ENCODE data around the gene SIRT2.

Gene SIRT2

DNA sequence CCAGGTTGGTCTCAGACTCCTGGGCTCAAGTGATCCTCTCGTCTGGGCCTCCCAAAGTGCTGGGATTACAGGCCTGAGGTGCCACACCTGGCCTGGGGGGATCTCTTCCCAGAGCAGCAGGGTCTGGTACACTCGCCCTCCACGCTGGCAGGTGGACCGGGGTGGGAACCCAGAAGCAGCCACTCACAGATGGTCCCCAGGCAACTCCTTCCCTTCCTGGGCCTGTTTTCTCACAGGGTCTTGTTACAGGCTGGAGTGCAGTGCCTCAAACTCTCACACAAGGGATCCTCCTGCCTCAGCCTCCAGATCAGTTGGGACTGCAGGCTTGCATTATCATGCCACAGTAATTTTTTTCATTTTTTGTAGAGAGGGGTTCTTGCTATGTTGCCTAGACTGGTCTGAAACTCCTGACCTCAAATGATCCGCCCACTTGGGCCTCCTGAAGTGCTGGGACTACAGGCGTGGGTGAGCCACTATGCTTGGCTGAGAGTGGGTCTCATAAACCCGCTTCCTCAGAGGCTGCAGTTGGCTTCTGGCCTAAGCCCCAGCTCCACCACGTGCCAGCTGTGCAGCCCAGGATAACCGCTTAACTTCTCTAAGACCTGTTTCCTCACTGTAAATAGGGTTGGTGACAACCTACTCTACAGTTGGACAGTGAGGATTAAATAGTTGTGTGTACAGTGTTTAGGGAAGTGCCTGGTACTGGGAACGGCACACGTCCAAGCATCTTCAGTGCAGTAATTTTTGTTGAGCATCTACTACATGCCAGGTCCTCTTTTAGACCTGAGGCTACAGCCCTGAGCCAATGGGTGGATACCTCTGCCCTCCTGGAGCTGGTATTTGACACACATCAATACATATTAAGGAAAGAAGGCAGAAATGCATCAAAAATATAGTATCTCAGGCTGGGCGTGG lies 13.4 kb upstream of the SIRT2 start:
- H3K4me1 ChIP-seq (ENCODE audit: control insufficient read depth, insufficient read depth, low read length) = no peaks in the 10 kb centered on the region
- H3K27ac ChIP-seq (ENCODE audit: extremely low read depth, low read depth, low read length) = peak overlapping the region; percentile 28
- ChIA-PET POLR2A (interaction anchor here (0.6 to 2.3 kb wide), 6 partner anchors 12 to 178 kb away, joined by 4 to 11 read pairs (median 4); partner anchors contain the start of genes ECH1, MRPS12, NFKBIB and SARS2), CTCF (interaction anchor here (0.5 to 3.3 kb wide), 6 partner anchors 13 to 164 kb away, joined by 3 to 31 read pairs (median 6); partner anchors contain the start of genes MRPS12, NFKBIB and SARS2)
- H3K4me3 ChIP-seq (ENCODE audit: low read depth, low read length) = no peak overlapping the region
- peaks cover 6 to 24% of the 10 kb centered on the region in 2 experiments; a peak in 2 of 3 replicates for H3K36me3 ChIP-seq (ENCODE audit: control insufficient read depth in 2 of 2, insufficient read depth in 1 of 2, low read length in 2 of 2)
- no peaks in the 10 kb centered on the region for H3K9me3 ChIP-seq (ENCODE audit: control insufficient read depth, insufficient read depth, low read depth, low read length)
- TF ChIP-seq EGR2 (tag by site-specific recombination; IDR thresholded peaks at IDR 0.05; ENCODE audit: low read depth) (peak; percentile 96), ZNF664 (tag by site-specific recombination; IDR thresholded peaks at IDR 0.05) (peak; percentile 97), SP3 (tag by site-specific recombination; IDR thresholded peaks at IDR 0.05) (no peak), ZNF626 (tag by site-specific recombination; IDR thresholded peaks at IDR 0.05) (no peak), ZNF132 (tag by site-specific recombination; IDR thresholded peaks at IDR 0.05; ENCODE audit: borderline replicate concordance) (no peak), ZNF654 (tag by site-specific recombination; IDR thresholded peaks at IDR 0.05; ENCODE audit: low read depth) (no peak), ZNF394 (tag by site-specific recombination; IDR thresholded peaks at IDR 0.05; ENCODE audit: borderline replicate concordance) (no peak), GLIS2 (tag by site-specific recombination; IDR thresholded peaks at IDR 0.05) (0 out of 2 replicates have a peak, but pooled peaks have one; percentile 4), ZNF175 (tag by site-specific recombination; IDR thresholded peaks at IDR 0.05) (no peak), SALL2 (tag by site-specific recombination; IDR thresholded peaks at IDR 0.05; ENCODE audit: borderline replicate concordance) (no peak), ZBTB8A (tag by site-specific recombination; IDR thresholded peaks at IDR 0.05) (no peak), KLF7 (tag by site-specific recombination; IDR thresholded peaks at IDR 0.05; ENCODE audit: borderline replicate concordance) (no peak), GLIS1 (tag by site-specific recombination; IDR thresholded peaks at IDR 0.05) (no peak), ZFHX2 (tag by site-specific recombination; conservative IDR thresholded peaks at IDR 0.05) (peak; percentile 98), MEIS1 (CRISPR knock-in tag; IDR thresholded peaks at IDR 0.05; ENCODE audit: borderline replicate concordance) (no peak), ZNF16 (tag by site-specific recombination; IDR thresholded peaks at IDR 0.05; ENCODE audit: low read depth) (no peak), ZNF24 (tag by site-specific recombination; IDR thresholded peaks at IDR 0.05) (no peak), KLF1 (tag by site-specific recombination; IDR thresholded peaks at IDR 0.05) (no peak), ZNF202 (tag by site-specific recombination; IDR thresholded peaks at IDR 0.05; ENCODE audit: borderline replicate concordance) (no peak), ZNF791 (tag by site-specific recombination; IDR thresholded peaks at IDR 0.05) (no peak), ZNF561 (tag by site-specific recombination; IDR thresholded peaks at IDR 0.05; ENCODE audit: borderline replicate concordance) (no peak), ZNF404 (tag by site-specific recombination; IDR thresholded peaks at IDR 0.05) (no peak), ZNF514 (tag by site-specific recombination; IDR thresholded peaks at IDR 0.05) (no peak), ZNF112 (tag by site-specific recombination; IDR thresholded peaks at IDR 0.05) (no peak), ZNF560 (tag by site-specific recombination; IDR thresholded peaks at IDR 0.05; ENCODE audit: borderline replicate concordance) (no peak), ZNF596 (tag by site-specific recombination; IDR thresholded peaks at IDR 0.05) (no peak), ZNF600 (tag by site-specific recombination; IDR thresholded peaks at IDR 0.05) (no peak), ZNF624 (tag by site-specific recombination; IDR thresholded peaks at IDR 0.05) (no peak), ZNF423 (tag by site-specific recombination; IDR thresholded peaks at IDR 0.05) (no peak)
- TF ChIP-seq, protein P1, sequence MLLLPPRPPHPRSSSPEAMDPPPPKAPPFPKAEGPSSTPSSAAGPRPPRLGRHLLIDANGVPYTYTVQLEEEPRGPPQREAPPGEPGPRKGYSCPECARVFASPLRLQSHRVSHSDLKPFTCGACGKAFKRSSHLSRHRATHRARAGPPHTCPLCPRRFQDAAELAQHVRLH (tag by site-specific recombination; IDR thresholded peaks at IDR 0.05) = no peak
- TF ChIP-seq, protein P2, sequence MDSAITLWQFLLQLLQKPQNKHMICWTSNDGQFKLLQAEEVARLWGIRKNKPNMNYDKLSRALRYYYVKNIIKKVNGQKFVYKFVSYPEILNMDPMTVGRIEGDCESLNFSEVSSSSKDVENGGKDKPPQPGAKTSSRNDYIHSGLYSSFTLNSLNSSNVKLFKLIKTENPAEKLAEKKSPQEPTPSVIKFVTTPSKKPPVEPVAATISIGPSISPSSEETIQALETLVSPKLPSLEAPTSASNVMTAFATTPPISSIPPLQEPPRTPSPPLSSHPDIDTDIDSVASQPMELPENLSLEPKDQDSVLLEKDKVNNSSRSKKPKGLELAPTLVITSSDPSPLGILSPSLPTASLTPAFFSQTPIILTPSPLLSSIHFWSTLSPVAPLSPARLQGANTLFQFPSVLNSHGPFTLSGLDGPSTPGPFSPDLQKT (IDR thresholded peaks at IDR 0.05; ENCODE audit: borderline replicate concordance, low read depth, low read length) = no peak
- TF ChIP-seq, protein P3, sequence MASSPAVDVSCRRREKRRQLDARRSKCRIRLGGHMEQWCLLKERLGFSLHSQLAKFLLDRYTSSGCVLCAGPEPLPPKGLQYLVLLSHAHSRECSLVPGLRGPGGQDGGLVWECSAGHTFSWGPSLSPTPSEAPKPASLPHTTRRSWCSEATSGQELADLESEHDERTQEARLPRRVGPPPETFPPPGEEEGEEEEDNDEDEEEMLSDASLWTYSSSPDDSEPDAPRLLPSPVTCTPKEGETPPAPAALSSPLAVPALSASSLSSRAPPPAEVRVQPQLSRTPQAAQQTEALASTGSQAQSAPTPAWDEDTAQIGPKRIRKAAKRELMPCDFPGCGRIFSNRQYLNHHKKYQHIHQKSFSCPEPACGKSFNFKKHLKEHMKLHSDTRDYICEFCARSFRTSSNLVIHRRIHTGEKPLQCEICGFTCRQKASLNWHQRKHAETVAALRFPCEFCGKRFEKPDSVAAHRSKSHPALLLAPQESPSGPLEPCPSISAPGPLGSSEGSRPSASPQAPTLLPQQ (tag by site-specific recombination; IDR thresholded peaks at IDR 0.05) = no peak
- TF ChIP-seq, protein P4, sequence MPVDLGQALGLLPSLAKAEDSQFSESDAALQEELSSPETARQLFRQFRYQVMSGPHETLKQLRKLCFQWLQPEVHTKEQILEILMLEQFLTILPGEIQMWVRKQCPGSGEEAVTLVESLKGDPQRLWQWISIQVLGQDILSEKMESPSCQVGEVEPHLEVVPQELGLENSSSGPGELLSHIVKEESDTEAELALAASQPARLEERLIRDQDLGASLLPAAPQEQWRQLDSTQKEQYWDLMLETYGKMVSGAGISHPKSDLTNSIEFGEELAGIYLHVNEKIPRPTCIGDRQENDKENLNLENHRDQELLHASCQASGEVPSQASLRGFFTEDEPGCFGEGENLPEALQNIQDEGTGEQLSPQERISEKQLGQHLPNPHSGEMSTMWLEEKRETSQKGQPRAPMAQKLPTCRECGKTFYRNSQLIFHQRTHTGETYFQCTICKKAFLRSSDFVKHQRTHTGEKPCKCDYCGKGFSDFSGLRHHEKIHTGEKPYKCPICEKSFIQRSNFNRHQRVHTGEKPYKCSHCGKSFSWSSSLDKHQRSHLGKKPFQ (tag by site-specific recombination; IDR thresholded peaks at IDR 0.05) = no peak
